Measurements from ENCODE around the gene IRF7. TPM values are rescaled to one million over a fixed set of nuclear protein-coding genes. Genes with fewer than 3 reads are reported as not detected.

Gene IRF7
- total RNA-seq, 1 donor from 2014 or later, result 29.3 TPM

DNA sequence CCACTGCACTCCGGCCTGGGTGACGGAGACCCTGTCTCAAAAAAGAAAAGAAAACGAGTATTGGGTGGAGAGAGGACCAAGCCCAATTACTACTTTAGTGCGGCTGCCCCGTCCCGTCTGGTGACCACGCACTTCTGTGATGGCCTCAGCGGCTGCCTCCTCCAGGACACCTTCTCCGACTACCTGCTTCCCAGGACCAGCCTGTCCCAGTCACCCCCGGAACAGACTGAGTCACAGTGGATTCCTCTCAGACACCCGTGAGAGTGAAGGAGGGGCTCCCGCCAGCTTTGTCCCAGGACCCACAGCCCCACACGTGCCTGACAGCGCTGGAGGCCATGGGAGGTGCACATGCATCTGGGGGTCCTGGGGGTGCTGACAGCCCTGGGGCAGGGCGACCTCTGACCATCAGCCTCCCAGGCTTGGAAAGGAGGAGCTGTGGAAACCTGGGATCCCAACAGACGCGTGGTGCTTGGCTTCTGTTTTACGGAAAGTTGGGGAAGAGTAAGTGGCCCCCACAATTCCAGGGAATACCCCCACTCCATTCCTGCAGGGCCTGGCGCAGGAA is 26.1 kb upstream of the IRF7 start:
- DNase-seq (ENCODE audit: low read depth), result no peak

DNA sequence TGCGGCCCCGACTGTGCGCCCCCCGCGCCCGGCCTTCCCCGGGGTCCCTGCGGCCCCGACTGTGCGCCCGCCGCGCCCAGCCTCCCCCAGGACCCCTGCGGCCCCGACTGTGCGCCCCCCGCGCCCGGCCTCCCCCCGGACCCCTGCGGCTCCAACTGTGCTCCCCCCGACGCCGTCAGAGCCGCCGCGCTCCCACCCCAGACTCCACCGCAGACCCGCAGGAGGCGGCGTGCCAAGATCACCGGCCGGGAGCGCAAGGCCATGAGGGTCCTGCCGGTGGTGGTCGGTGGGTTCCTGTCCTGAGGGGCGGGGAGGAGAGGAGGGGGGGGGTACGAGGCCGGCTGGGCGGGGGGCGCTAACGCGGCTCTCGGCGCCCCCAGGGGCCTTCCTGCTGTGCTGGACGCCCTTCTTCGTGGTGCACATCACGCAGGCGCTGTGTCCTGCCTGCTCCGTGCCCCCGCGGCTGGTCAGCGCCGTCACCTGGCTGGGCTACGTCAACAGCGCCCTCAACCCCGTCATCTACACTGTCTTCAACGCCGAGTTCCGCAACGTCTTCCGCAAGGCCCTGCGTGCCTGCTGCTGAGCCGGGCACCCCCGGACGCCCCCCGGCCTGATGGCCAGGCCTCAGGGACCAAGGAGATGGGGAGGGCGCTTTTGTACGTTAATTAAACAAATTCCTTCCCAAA is 24.4 kb upstream of the IRF7 start:
- no peak for DNase-seq (ENCODE audit: low read depth)

DNA sequence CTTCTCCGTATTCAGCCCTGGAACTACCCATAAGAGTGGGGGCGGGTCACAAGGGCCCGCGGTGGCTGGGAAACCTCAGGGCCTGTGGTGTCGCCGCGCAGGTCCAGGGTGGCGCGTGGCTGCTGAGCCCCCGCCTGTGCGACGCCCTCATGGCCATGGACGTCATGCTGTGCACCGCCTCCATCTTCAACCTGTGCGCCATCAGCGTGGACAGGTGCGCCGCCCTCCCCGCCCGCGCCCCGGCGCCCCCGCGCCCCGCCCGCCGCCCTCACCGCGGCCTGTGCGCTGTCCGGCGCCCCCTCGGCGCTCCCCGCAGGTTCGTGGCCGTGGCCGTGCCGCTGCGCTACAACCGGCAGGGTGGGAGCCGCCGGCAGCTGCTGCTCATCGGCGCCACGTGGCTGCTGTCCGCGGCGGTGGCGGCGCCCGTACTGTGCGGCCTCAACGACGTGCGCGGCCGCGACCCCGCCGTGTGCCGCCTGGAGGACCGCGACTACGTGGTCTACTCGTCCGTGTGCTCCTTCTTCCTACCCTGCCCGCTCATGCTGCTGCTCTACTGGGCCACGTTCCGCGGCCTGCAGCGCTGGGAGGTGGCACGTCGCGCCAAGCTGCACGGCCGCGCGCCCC is 23.7 kb upstream of the IRF7 start:
- no peak for DNase-seq (ENCODE audit: low read depth)

DNA sequence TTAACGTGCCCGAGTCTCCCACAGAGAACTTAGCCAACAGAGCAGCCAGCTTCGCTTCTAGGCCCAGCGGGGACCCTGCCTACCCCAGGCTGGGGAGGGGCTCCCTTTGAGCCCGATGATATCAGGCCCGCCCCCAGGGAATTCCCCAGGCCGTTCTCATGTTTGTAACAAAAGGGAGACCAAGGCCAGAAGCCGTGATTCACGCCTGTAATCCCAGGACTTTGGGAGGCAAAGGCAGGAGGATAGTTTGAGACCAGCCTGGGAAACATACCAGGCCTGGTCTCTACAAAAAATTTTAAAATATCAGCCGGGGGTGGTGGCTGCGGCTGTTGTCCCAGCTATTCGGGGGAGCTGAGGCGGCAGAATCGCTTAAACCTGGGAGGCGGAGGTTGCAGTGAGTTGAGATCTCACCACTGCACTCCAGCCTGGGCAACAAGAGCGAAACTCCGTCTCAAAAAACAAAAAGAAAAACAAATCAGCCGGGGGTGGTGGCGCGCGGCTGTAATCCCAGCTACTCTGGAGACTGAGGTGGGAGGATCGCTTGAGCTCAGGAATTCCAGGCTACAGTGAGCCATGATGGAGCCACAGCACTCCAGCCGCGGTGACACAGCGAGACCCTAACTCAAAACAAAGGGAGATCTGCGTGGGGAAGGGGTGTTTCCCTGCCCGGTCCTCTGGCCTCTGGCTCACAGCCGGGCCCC is 23.0 kb upstream of the IRF7 start:
- DNase-seq (ENCODE audit: low read depth), result no peak

DNA sequence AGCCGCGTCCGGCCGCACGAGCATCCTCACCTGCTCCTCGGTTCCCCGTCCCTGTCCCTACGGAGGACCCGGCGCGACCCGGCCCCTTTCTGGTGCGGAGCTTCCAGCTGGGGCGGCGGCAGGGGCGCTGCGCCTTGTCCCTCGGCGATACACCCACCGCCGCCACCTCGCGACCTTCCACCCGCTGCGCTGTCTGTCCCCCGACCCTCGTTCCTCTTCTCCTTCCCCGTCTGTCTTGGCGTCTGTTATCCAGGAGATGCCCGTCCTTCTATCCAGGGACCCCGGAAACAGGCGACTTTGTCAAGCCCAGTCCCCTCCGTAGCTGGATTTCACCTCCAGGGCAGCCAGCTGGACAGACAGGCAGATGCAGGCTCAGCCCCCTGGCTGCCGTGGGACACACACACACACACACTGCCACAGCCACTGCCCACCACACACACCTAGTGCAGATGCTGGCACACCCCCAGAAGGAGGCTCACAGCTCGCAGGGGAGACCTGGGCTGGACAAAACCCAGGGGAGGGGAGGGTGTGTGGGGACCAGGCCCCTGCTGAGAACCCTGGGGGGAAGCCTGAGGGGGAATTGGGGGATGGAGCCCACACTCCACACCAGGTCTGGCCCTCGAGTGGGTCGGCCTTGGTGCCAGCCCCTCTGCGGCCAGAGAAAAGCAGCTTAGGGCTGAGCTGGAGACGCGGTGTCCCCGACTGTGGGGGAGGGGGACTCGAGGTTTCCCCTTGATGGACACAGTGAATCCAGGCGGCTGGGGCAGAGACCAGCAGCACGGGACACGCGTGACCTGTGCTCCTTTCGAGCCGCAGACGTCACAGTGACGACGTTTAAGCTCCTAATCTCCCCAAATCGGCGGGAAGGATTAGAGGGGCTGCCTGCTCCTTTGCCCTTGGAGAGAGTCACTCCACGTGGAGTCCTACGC is 22.1 kb upstream of the IRF7 start:
- no peak for DNase-seq (ENCODE audit: low read depth)

DNA sequence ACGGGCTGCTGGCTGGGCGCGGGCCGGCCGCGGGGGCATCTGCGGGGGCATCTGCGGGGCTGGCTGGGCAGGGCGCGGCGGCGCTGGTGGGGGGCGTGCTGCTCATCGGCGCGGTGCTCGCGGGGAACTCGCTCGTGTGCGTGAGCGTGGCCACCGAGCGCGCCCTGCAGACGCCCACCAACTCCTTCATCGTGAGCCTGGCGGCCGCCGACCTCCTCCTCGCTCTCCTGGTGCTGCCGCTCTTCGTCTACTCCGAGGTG is 21.5 kb upstream of the IRF7 start:
- DNase-seq (ENCODE audit: low read depth), result no peak

DNA sequence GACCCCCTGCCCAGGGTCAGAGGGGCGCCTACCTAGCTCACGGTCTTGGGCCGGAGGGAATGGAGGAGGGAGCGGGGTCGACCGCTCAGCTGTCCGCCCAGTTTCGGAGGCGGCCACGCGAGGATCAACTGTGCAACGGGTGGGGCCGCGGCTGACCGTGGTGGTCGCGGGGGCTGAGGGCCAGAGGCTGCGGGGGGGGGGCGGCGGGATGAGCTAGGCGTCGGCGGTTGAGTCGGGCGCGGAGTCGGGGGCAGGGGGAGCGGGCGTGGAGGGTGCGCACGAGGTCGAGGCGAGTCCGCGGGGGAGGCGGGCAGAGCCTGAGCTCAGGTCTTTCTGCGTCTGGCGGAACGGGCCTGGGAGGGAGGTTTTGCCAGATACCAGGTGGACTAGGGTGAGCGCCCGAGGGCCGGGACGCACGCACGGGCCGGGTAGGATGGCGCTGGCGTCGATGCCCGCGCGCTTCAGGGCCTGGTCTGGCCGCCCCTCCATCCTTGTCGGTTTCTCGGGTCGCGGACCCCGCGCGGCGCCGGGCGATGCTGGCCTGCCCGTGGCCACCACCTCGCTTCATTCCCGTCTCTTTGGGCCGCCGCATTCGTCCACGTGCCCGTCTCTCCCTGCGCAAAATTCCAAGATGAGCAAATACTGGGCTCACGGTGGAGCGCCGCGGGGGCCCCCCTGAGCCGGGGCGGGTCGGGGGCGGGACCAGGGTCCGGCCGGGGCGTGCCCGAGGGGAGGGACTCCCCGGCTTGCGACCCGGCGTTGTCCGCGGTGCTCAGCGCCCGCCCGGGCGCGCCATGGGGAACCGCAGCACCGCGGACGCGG is 21.0 kb upstream of the IRF7 start, which contains the start of gene DRD4:
Gene DRD4, plus strand, starts transcription at position 759 of the 822 bp plus-strand sequence. Its CDS starts 36 bp downstream, at position 795.
- DNase-seq (ENCODE audit: low read depth), result no peak

DNA sequence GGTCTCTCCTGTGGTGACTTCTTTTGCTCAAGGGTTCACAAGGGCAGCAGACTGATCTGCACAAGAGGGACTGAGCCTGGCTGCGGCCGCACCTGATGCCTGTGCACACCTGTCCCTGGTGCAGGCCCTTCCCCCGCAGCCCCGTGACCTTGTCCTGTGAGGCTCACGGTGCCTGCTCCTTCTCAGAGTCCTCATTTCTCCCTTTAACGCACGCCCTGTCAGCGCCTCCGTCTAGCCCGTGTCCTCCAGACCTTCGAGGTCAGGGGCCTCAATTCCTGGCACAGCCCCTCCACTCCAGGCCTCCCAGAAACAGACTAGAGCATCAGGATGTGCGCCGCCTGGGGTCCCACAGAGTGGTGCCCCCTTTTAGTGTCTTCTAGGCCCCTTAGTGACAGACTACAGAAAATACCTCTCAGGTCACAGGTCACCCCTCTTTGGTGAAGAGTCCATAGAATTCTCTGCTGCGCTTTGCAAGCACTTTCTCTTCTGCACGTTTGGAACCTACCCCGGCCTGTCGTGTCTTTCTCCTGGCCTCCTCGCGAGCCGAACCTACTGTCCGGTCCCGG is 20.3 kb upstream of the IRF7 start:
- no peak for DNase-seq (ENCODE audit: low read depth)

DNA sequence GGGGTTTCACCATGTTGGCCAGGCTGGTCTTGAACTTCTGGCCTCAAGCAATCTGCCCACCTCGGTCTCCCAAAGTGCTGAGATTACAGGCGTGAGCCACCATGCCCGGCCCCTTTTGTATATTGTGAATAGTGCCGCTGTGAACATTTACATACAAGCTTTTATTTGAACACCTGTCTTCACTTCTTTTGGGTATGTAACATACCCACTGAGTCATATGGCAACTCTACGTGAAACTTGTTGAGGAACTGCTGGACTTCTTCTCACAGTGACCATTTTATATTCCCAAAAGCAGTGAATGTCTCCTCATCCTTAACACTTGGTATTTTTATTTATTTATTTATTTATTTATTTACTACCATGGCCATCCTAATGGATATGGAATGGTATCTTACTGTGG is 15.1 kb upstream of the IRF7 start:
- DNase-seq (ENCODE audit: low read depth), result no peak

DNA sequence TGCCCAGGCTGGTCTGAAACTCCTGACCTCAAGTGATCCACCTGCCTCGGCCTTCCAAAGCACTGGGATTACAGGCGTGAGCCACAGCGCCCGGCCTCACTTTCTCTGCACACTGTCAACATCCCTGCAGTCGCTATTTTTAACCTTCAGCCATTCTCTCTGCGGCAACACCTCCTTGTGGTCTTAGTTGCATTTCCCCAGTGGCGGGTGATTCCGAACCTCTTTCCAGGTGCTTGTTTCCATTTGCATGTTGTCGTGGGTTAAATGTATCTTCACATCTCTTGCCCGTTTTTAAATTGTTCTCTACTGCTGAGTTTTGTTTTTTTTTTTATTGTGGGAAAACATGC is 13.5 kb upstream of the IRF7 start:
- DNase-seq (ENCODE audit: low read depth), result peak; percentile 91

DNA sequence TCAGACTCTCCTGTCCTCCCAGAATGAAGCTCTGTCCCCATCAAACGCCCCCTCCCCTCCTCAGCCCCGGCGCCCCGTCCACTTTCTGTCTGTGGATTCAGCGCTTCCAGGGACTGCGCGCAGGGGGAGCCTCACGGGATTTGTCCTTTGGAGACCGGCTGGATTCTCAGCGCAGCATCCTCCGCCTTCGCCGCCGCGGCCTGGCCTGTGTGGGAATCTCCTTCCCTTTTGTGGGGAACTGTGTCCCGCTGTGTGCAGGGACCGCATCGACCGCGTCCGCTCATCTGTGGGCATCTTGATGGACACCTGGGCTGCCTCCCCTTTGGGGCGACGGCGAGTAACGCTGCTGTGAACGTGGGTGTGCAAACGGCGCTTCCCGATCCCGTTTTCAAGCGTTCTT is 12.3 kb upstream of the IRF7 start:
- no peak for DNase-seq (ENCODE audit: low read depth)

DNA sequence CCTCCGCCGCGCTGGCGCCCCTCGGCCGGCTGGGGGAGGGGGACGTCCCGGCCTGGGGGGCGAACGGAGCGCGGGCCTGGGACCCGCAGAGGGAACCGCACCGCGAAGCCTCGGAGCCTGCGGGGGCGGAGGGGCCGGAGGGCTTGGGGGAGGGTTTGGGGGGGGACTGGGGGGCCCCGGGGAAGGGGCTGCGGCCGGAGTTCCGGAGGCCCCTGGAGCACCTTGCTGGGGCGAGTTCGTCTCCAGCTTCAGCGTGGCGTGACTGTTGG is 11.5 kb upstream of the IRF7 start:
- no peak for DNase-seq (ENCODE audit: low read depth)

DNA sequence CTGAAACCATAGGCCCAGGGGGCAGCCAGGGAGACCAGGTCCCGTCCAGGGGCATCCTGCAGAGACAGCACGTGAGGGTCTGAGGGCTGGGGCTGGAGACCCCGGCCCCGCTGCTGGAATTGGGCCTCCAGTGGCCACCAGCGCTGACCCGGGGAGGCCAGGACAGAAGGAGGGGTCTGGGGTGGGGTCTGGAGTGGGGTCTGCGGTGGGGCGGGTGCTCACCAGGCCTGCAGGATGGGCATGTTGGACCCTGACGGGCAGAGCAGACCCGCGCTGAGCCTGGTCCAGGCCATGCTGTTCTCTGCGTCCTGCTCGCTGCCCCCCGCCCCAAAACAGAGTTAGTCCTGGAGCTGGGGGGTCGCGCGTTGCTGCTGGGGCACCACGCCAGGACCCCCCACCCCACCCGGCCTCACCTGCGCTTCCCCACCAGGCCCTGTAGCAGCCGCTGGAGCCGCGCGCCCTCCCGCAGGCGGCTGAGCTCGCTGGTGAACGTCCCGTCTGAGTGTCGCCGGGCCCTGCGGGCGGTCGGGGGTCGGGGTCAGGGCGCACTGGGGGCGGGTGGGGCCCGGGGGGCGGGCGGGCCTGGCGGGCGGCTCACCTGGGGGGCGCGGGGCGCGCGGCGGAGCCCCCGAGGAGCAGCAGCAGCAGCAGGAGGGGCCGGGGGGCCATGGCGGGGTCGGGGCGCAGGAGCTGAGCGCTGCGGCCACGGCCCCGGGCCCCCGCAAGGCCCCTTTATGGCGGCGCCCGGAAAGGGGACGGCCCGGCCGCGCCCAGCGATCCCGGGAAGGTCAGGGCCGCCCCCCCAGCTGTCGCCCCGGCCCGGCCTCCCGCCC is 10.9 kb upstream of the IRF7 start, which contains the start of gene SCT:
Gene SCT, minus strand, starts transcription at position 707 of the 833 bp plus-strand sequence. Its CDS starts 38 bp downstream, at position 669.
- no peak for DNase-seq (ENCODE audit: low read depth)

DNA sequence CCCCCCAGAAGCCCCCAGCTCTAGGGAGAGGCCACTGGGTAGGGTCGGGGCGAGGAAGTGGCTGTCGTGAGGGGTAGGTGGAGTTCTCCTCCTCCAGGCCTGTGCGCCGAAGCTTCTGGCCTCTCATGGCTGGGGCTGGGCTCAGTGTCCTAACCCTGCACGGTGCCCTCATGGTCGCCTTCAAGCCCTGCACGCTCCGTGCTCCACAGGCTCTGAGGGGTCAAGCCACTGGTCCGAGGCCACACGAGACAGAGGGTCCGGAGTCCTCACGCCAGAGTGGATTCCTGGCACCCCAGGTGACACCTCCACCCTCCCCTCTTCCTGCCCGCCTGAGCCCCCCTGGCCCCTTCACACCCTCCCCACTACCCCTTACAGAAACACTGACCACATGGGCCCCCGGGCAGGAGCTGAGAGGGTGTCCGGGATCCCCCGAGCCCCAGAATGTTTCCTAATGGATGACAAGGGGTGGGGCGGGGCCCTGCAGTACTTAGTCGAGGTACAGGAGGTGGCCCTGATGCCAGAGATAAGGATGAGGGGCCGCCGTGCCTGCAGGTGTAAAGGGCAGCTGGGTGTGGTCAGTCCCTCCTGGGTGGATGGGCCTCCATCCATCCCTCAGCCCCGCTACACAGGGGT is 10.0 kb upstream of the IRF7 start:
- no peak for DNase-seq (ENCODE audit: low read depth)

DNA sequence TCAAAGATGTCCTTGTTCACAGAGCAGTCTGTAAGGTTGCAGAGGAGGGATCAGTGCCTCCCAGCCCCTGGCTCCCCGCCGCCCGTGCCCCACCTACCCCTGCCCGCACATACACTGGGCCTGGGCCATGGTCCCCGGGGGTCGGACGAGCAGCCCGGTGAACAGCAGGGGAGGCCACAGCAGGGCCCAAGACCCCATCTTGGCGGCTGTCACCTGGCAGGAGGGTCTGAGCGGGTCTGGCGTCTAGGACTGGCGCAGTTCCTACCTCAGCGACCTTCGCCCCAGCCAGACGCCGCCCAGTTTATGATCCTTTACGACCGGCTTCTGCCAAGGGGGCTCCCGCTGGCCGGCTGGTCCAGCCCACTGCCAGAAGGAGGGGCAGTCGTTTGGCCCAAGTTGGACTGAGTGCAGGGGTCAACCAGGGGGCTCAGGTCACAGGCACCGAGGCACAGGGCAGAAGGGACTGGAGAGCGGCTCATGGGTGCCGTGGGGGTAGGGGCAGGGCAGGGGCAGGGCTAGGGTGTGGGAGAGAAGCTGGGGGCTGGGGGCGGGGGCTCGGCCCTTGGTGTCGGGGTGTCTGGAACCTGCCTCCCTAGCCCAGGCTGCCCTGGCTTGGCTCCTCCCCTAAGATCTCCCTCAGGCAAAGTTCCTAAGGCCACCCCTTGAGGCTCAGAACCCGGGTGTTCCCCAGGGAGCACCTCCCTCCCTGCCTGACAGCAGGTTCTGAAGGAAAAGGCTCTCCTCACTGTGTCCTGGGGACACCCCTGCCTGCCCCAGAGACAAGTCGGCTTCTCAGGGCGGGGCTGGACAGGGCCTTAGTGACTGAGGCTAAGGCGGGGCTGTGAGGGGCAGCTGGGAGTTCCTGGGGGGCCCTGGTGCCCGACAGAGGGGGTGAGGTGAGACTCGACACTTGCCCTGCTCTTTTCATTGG is 9.2 kb upstream of the IRF7 start, which contains the start of gene CDHR5:
Gene CDHR5, minus strand, starts transcription at position 251 of the 931 bp plus-strand sequence. Its CDS starts 53 bp downstream, at position 198.
- DNase-seq (ENCODE audit: low read depth), result no peak

DNA sequence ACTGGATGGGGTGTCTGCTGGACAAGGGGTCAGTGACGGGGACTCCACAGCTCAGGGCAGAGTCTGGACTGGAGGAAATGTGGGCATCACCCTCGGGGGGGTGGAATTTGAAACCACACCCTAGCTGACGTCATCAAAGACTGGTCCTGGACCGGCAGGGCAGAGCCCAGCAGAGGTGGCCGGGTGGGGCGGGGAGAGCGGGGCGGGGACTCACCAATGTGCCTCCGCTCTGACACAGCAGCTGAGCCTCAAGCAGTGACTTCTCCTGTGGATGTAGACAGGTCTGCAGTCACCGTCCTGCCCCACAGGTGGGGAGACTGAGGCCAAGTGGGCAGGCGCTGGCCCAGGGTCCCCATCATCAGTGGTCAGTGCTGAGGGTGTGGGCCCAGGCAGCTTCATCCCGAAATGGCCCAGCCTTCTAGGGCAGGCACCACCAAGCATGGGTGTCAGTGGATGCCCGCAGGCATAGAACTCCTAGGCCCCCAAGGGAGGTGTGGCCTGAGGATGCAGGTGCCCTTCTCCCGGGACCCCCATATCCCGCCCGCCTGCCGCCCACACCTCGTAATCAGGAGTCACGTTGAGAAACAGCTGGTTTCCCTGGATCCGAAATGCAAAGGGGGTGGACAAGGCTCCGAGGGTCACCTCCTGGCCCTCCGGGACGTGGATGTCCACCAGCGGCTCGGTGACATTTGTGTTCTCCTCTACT is 8.4 kb upstream of the IRF7 start:
- DNase-seq (ENCODE audit: low read depth), result no peak

DNA sequence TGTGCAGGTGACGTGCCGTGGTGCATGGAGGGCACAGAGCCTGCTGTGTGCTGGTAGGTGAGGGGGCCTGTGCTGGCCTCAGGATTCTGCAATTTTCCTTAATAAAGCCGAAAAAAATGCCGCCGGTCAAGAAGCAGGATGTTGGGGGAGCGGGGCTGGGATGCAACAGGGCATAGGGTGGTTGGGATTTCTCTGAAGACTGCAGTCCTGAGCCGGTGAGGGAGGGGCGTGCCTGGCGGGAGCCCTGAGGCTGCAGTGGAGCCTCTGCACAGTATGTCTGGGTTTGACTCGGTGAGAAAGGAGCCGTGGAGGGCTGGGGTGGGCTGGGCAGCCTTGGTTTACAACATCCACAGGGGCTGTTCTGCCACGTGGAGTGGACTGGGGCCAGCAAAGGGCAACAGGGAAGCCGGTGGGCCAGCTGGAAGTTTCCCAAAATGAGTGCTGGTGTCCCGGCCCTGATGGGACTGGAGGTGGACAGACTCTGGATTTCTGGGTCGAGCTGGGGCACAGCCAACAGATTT is 7.7 kb upstream of the IRF7 start:
- DNase-seq (ENCODE audit: low read depth), result no peak

Data from myocyte (in vitro differentiated cells).